ENCODE results near the gene RAMP1. TPM values are rescaled to one million over a fixed set of nuclear protein-coding genes. Genes with fewer than 3 reads are reported as not detected.

RAMP1 gene
- polyA plus RNA-seq, 4 donors: 61.6 to 155 (median 88.0) TPM

DNA sequence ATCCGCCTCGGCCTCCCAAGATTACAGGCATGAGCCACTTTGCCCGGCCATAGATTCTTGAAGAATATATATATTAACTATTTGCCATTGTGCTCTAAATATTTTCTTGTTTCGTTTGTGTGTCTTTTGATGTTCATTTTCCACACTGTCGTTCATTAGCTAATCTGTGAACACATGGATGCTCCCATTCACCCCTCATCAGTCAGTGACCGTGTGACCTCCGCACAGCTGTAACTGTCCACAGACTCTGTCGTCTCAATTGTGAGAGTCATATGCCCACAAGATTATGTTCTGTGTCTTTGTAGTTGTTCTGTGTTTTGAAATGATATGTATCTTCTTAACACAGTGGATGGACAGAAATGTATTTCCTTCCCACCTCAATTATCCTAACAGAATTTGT lies 29.6 kb downstream of the RAMP1 start:
- Histone ChIP-seq H3K4me3 (ENCODE audit: low read depth in 1 of 3, low read length in 3 of 3) (no peak overlapping the region), H3K36me3 (ENCODE audit: control insufficient read depth in 3 of 3, insufficient read depth in 2 of 3, low read depth in 1 of 3, low read length in 3 of 3) (peaks cover 0 to 37% (median 0%) of the 10 kb centered on the region in 3 donors), H3K27ac (ENCODE audit: low read depth in 1 of 3, low read length in 2 of 3) (no peak overlapping the region), H3K4me1 (ENCODE audit: control insufficient read depth in 3 of 3, insufficient read depth in 2 of 3, low read depth in 1 of 3, low read length in 2 of 3) (peaks cover 0 to 2% (median 0%) of the 10 kb centered on the region in 3 donors), H3K27me3 (ENCODE audit: control insufficient read depth in 3 of 3, insufficient read depth in 3 of 3, low read length in 3 of 3) (no peaks in the 10 kb centered on the region), H3K9me3 (ENCODE audit: control insufficient read depth in 2 of 2, insufficient read depth in 1 of 2, low read depth in 1 of 2, low read length in 1 of 2) (no peaks in the 10 kb centered on the region)
- WGBS, 3 donors: 85 to 91% (median 89%) methylated on average over 8 of the region's 8 CpGs
- FAIRE-seq: no peak
- no peak for DNase-seq

DNA sequence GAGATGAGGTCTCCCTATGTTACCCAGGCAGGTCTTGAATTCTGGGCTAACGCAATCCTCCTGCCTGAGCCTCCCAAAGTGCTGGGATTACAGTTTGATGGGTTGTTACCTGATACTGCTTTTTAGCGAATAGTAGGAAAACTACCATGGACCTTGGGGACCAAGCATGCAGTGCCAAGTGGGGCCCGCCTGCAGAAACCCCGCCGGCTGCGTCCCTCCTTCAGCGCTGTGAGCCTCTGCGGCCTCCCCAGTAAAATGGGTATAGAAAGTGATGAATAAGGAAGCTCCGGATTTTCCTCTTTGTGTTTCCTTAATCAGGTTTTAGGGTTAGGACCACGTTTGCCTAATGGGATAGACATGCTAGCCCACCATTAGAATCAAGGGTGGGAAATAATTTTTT lies 30.4 kb downstream of the RAMP1 start:
- peaks cover 0 to 39% (median 0%) of the 10 kb centered on the region in 3 donors for H3K36me3 ChIP-seq (ENCODE audit: control insufficient read depth in 3 of 3, insufficient read depth in 2 of 3, low read depth in 1 of 3, low read length in 3 of 3)
- H3K27ac ChIP-seq (ENCODE audit: low read depth in 1 of 3, low read length in 2 of 3): no peak overlapping the region
- no peak overlapping the region for H3K4me3 ChIP-seq (ENCODE audit: low read depth in 1 of 3, low read length in 3 of 3)
- WGBS, 3 donors: 95 to 96% (median 96%) methylated on average over 10 of the region's 10 CpGs
- peaks cover 0 to 2% (median 0%) of the 10 kb centered on the region in 3 donors for H3K4me1 ChIP-seq (ENCODE audit: control insufficient read depth in 3 of 3, insufficient read depth in 2 of 3, low read depth in 1 of 3, low read length in 2 of 3)
- no peaks in the 10 kb centered on the region for H3K9me3 ChIP-seq (ENCODE audit: control insufficient read depth in 2 of 2, insufficient read depth in 1 of 2, low read depth in 1 of 2, low read length in 1 of 2)
- H3K27me3 ChIP-seq (ENCODE audit: control insufficient read depth in 3 of 3, insufficient read depth in 3 of 3, low read length in 3 of 3): no peaks in the 10 kb centered on the region
- no peak for FAIRE-seq
- DNase-seq: no peak

DNA sequence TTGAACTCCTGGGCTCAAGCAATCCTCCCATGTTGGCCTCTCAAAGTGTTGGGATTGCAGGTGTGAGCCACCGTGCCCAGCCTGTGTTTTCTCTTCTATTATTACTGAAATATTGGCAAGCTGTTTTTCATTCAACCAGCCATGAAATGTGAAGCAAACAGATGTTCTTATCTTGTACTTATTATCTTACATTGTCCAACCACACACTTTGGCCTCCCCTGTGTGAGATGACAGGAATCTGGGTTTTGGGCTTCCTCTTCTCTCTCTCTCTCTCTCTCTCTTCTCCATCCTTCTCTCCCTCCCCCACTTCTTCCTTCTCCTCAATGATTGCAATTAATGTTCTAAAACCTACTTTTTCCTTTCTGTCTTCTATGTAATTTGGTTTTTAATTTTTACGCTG lies 33.1 kb downstream of the RAMP1 start:
- FAIRE-seq: no peak
- WGBS, 3 donors: 23 to 56% (median 39%) methylated on average over 2 of the region's 2 CpGs
- H3K4me1 ChIP-seq (ENCODE audit: control insufficient read depth in 3 of 3, insufficient read depth in 2 of 3, low read depth in 1 of 3, low read length in 2 of 3): peaks cover 0 to 2% (median 0%) of the 10 kb centered on the region in 3 donors

GRCh38 chr2:237892984-237893595 lies 33.7 kb downstream of the RAMP1 start:
- Histone ChIP-seq H3K36me3 (ENCODE audit: control insufficient read depth in 3 of 3, insufficient read depth in 2 of 3, low read depth in 1 of 3, low read length in 3 of 3) (peaks cover 0 to 37% (median 0%) of the 10 kb centered on the region in 3 donors), H3K9me3 (ENCODE audit: control insufficient read depth in 2 of 2, insufficient read depth in 1 of 2, low read depth in 1 of 2, low read length in 1 of 2) (no peaks in the 10 kb centered on the region), H3K4me1 (ENCODE audit: control insufficient read depth in 3 of 3, insufficient read depth in 2 of 3, low read depth in 1 of 3, low read length in 2 of 3) (peaks cover 0 to 2% (median 0%) of the 10 kb centered on the region in 3 donors), H3K27me3 (ENCODE audit: control insufficient read depth in 3 of 3, insufficient read depth in 3 of 3, low read length in 3 of 3) (no peaks in the 10 kb centered on the region), H3K27ac (ENCODE audit: low read depth in 1 of 3, low read length in 2 of 3) (no peak overlapping the region), H3K4me3 (ENCODE audit: low read depth in 1 of 3, low read length in 3 of 3) (no peak overlapping the region)
- WGBS, 3 donors: 66 to 70% (median 67%) methylated on average over 9 of the region's 9 CpGs
- FAIRE-seq (no peak), DNase-seq (no peak)

More for the DNA sequence above, 33.1 kb downstream of the RAMP1 start:
- DNase-seq: no peak
- Histone ChIP-seq H3K27me3 (ENCODE audit: control insufficient read depth in 3 of 3, insufficient read depth in 3 of 3, low read length in 3 of 3) (no peaks in the 10 kb centered on the region), H3K9me3 (ENCODE audit: control insufficient read depth in 2 of 2, insufficient read depth in 1 of 2, low read depth in 1 of 2, low read length in 1 of 2) (no peaks in the 10 kb centered on the region), H3K36me3 (ENCODE audit: control insufficient read depth in 3 of 3, insufficient read depth in 2 of 3, low read depth in 1 of 3, low read length in 3 of 3) (peaks cover 0 to 41% (median 0%) of the 10 kb centered on the region in 3 donors), H3K4me3 (ENCODE audit: low read depth in 1 of 3, low read length in 3 of 3) (no peak overlapping the region), H3K27ac (ENCODE audit: low read depth in 1 of 3, low read length in 2 of 3) (no peak overlapping the region)

DNA sequence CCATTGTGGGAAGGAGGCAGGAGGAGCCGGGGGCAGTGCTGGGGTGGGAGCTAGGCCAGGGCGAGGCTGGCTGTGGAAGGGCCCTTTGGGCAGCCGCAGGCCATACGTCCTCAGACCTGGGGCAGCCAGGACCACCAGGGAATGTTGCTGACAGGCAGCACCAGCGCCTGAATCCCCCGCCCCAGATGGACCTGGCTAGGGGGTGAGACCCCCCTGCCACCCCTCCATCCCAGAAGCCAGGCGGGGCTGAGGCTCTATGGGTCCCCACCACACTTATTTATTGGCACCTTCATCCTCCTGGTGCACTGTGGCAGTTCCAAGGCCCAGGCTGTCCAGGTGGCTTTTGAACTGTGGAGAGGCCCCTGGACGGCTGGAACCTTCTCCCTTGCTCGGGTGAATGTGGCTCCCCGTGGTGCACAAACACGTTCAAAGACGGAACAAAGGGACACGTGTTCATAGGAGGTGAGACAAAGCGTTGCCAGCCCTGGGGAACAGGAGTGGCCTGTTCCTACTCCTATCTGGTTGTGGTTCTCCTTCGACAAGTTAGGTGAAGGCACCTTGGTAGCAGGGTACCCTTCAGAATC lies 35.1 kb downstream of the RAMP1 start:
- FAIRE-seq: no peak
- H3K4me3 ChIP-seq (ENCODE audit: low read depth in 1 of 3, low read length in 3 of 3): no peak overlapping the region
- H3K4me1 ChIP-seq (ENCODE audit: control insufficient read depth in 3 of 3, insufficient read depth in 2 of 3, low read depth in 1 of 3, low read length in 2 of 3): peaks cover 0 to 2% (median 0%) of the 10 kb centered on the region in 3 donors
- no peak overlapping the region for H3K27ac ChIP-seq (ENCODE audit: low read depth in 1 of 3, low read length in 2 of 3)
- H3K9me3 ChIP-seq (ENCODE audit: control insufficient read depth in 2 of 2, insufficient read depth in 1 of 2, low read depth in 1 of 2, low read length in 1 of 2): no peaks in the 10 kb centered on the region
- no peak for DNase-seq
- H3K36me3 ChIP-seq (ENCODE audit: control insufficient read depth in 3 of 3, insufficient read depth in 2 of 3, low read depth in 1 of 3, low read length in 3 of 3): peaks cover 0 to 41% (median 0%) of the 10 kb centered on the region in 3 donors
- 92 to 94% (median 93%) methylated on average over 15 of the region's 15 CpGs for WGBS, 3 donors
- no peaks in the 10 kb centered on the region for H3K27me3 ChIP-seq (ENCODE audit: control insufficient read depth in 3 of 3, insufficient read depth in 3 of 3, low read length in 3 of 3)

DNA sequence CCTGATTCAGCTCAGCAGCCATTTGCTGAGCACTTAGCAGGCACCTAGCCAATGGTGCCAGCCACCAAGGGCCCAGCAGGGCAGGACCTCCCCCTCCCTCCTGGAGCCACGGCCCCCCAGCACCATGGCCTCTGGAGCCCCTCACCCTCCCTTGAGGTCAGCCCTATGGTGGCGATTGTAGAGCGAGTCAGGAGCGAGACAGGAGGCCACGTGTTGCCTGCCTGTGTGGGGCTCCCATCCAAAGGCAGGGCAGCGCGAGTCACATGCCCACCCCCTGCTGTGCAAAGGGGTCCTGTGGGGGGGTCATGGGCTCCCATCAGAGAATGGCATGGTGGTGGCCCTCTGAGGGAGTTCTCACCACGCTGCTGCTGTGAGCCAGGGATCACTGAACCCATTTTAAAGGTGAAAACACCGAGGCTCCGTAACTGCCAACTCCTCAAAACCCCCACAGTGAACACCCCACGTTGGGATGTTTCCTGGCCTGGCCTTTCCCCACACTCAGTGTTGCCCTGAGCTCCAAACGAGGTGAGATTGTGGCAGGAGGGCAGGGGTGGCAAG lies 35.6 kb downstream of the RAMP1 start:
- no peak for DNase-seq
- WGBS, 3 donors: 86 to 89% (median 88%) methylated on average over 12 of the region's 12 CpGs
- Histone ChIP-seq H3K36me3 (ENCODE audit: control insufficient read depth in 3 of 3, insufficient read depth in 2 of 3, low read depth in 1 of 3, low read length in 3 of 3) (peaks cover 0 to 41% (median 0%) of the 10 kb centered on the region in 3 donors), H3K4me1 (ENCODE audit: control insufficient read depth in 3 of 3, insufficient read depth in 2 of 3, low read depth in 1 of 3, low read length in 2 of 3) (peaks cover 0 to 2% (median 0%) of the 10 kb centered on the region in 3 donors), H3K27me3 (ENCODE audit: control insufficient read depth in 3 of 3, insufficient read depth in 3 of 3, low read length in 3 of 3) (no peaks in the 10 kb centered on the region), H3K27ac (ENCODE audit: low read depth in 1 of 3, low read length in 2 of 3) (no peak overlapping the region), H3K4me3 (ENCODE audit: low read depth in 1 of 3, low read length in 3 of 3) (no peak overlapping the region), H3K9me3 (ENCODE audit: control insufficient read depth in 2 of 2, insufficient read depth in 1 of 2, low read depth in 1 of 2, low read length in 1 of 2) (no peaks in the 10 kb centered on the region)
- FAIRE-seq: no peak

- peaks cover 0 to 2% (median 0%) of the 10 kb centered on the region in 3 donors for H3K4me1 ChIP-seq (ENCODE audit: control insufficient read depth in 3 of 3, insufficient read depth in 2 of 3, low read depth in 1 of 3, low read length in 2 of 3)
- 84 to 88% (median 85%) methylated on average over 27 of the region's 27 CpGs for WGBS, 3 donors
- no peaks in the 10 kb centered on the region for H3K9me3 ChIP-seq (ENCODE audit: control insufficient read depth in 2 of 2, insufficient read depth in 1 of 2, low read depth in 1 of 2, low read length in 1 of 2)
Observed at GRCh38 chr2:237895544-237896506, 36.4 kb downstream of the RAMP1 start.

GRCh38 chr2:237896507-237896892 lies 37.1 kb downstream of the RAMP1 start:
- H3K9me3 ChIP-seq (ENCODE audit: control insufficient read depth in 2 of 2, insufficient read depth in 1 of 2, low read depth in 1 of 2, low read length in 1 of 2): no peaks in the 10 kb centered on the region
- peaks cover 0 to 2% (median 0%) of the 10 kb centered on the region in 3 donors for H3K4me1 ChIP-seq (ENCODE audit: control insufficient read depth in 3 of 3, insufficient read depth in 2 of 3, low read depth in 1 of 3, low read length in 2 of 3)
- H3K27ac ChIP-seq (ENCODE audit: low read depth in 1 of 3, low read length in 2 of 3): no peak overlapping the region
- peaks cover 0 to 50% (median 0%) of the 10 kb centered on the region in 3 donors for H3K36me3 ChIP-seq (ENCODE audit: control insufficient read depth in 3 of 3, insufficient read depth in 2 of 3, low read depth in 1 of 3, low read length in 3 of 3)
- H3K4me3 ChIP-seq (ENCODE audit: low read depth in 1 of 3, low read length in 3 of 3): no peak overlapping the region
- H3K27me3 ChIP-seq (ENCODE audit: control insufficient read depth in 3 of 3, insufficient read depth in 3 of 3, low read length in 3 of 3): no peaks in the 10 kb centered on the region
- no peak for FAIRE-seq
- DNase-seq: no peak
- WGBS, 3 donors: 67 to 77% (median 69%) methylated on average over 7 of the region's 7 CpGs

More at GRCh38 chr2:237895544-237896506, 36.4 kb downstream of the RAMP1 start:
- no peaks in the 10 kb centered on the region for H3K27me3 ChIP-seq (ENCODE audit: control insufficient read depth in 3 of 3, insufficient read depth in 3 of 3, low read length in 3 of 3)
- no peak for DNase-seq
- H3K4me3 ChIP-seq (ENCODE audit: low read depth in 1 of 3, low read length in 3 of 3): no peak overlapping the region
- no peak for FAIRE-seq
- H3K27ac ChIP-seq (ENCODE audit: low read depth in 1 of 3, low read length in 2 of 3): peak overlapping the region in 1 of 3 donors; percentile 33
- peaks cover 0 to 43% (median 0%) of the 10 kb centered on the region in 3 donors for H3K36me3 ChIP-seq (ENCODE audit: control insufficient read depth in 3 of 3, insufficient read depth in 2 of 3, low read depth in 1 of 3, low read length in 3 of 3)

All from small intestine (tissue), 7 donors.